ENCODE measurements around the gene UBAC1. TPM values are rescaled to one million over a fixed set of nuclear protein-coding genes. Genes with fewer than 3 reads are reported as not detected.

The UBAC1 gene, protein sequence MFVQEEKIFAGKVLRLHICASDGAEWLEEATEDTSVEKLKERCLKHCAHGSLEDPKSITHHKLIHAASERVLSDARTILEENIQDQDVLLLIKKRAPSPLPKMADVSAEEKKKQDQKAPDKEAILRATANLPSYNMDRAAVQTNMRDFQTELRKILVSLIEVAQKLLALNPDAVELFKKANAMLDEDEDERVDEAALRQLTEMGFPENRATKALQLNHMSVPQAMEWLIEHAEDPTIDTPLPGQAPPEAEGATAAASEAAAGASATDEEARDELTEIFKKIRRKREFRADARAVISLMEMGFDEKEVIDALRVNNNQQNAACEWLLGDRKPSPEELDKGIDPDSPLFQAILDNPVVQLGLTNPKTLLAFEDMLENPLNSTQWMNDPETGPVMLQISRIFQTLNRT
- total RNA-seq = 37.9 and 39.8 TPM in 2 replicates

GRCh38 chr9:135961277-135961715 lies at the start of gene UBAC1:
Gene UBAC1, minus strand, starts transcription at chr9:135961373. Its CDS starts 211 bp downstream, at chr9:135961162.
- intact Hi-C loops (cut with micrococcal nuclease) = loop anchor here (1.0 kb wide), 4 partner anchors 54 to 284 kb away; partner anchors contain the start of genes CAMSAP1, QSOX2 and TMEM250

DNA sequence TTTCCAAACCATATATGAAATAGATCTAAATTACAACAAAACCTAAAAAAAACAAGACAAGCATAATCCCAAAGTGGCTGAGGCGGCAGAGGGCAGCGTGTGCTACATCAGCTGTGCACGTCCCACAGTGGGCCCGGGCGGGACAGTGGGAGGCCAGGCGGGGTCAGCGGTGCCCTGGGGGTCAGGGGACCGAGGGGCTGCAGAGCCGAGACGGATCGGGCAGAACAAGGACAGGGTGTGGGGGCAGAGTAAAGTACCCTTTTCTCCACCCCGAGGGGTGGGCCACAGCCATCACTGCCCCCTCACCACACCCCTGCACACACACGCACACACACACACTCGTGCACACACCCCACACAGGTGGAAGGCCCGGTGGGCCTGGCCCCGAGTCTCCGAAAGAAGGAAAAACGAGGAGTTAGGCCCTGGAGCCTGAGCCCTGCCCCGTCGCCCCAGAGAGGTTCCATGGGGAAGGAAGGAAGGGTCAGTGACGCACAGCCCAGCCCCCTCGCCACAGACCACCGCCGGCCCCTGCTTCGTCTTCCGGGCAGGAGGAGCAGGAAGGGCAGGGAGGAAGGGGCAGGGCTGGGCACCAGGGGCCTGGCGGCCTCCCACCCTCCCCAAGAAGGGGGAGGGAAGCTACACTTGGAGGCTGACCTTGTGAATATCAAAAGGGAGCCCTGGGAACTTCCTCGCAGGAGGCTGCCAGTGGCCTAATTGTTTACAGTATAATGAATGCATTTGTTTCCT lies 49.6 kb upstream of the UBAC1 start:
- intact Hi-C loops (cut with micrococcal nuclease) = no loop called here

- intact Hi-C loops (cut with micrococcal nuclease) = no loop called here
Observed at GRCh38 chr9:136010176-136010575, 49.0 kb upstream of the UBAC1 start.

DNA sequence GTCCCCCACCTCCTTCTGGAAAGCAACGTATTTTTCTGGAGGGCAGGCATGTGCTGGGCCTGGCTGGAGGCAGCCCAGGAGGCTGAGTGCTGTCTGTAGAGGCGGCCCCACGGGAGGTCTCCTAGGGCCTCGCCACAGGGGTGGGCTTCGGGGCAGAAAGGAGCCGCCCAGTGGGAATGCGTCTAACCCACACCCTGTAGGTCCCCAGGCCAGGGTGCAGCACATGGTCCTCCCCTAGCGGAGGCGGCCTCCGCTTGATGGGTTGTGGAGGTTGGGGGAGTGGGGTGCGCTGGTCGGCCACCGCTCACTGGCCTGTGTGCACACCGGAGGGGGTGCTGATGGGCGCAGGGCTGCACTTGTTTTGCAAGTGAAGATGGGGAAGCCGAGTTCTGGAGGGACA lies 48.3 kb upstream of the UBAC1 start:
- intact Hi-C loops (cut with micrococcal nuclease) = no loop called here

DNA sequence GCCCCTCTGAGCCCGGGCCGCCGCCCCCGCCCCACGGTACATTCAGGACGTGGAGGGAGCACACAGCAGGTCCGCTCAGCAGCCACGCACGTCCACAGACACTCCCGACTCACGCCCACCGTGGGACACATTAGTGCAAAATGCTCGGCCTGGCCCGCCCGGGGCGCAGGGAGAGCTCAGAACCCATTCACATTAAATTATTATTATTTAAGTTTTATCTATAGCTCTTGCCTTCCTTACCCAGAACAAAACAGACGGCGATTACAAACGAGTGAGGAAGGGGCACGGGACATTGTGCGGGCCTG lies 47.5 kb upstream of the UBAC1 start:
- intact Hi-C loops (cut with micrococcal nuclease) = no loop called here

DNA sequence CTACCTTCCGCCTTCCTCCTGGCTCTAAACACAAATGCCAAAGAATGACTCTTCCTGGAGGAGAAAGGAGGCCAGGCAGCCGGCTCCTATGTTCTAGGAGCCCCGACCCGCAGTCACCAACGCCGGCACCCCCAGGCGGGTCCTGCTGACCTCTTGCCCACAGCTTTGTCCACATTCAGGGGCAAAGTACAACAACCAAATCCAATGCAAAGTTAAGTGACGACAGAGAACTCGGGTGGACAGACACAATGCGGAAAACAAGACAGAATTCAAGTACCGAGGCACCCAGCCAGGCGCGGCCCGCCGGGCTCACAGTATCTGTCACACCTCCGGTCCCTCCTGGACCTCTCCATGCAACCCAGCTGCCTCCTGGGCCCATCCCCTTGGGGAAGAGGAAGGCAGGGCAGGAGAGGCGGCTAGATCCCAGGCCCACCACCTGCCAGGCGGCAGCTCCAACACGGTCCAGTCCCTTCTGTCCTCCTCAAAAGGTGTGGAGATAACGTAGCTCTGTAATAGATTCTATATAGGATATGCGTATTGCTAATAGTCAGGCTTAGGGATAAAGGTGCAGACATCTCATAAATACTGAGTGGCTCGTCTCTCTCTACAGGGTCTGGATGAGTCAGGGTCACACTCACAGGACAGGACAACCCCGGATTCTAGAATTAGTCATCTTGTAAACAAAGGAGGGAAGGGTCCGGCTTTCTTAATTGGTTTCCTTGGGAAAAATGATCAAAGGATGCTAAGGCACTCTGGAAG lies 46.9 kb upstream of the UBAC1 start:
- intact Hi-C loops (cut with micrococcal nuclease) = no loop called here

DNA sequence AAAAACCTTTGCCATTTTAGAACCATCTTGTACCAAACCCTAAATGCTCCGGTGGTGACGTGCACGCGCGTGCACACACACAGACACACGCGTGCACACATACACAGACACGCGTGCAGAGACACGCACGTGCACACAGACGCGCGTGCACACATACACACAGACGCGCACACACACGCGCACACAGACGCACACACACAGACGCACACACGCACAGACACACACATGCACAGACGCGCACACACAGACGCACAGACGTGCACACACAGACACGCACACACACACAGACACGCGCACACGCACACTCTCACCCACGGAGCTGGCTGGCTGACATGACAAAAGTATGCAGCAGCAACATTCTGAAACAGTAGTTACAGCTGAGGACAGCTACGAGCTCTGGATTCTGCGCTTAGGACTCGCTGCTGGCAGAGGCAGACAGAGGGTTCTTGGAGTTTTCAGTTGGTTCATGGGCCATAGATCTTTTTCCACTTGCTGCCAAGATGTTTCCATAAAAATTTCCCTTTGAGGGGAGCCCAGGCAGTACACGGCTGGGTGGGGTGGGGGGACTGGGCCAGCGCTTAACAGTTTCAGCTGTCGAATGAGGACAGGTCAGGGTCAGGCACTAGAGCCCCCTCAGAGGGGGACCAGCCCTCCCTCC lies 46.2 kb upstream of the UBAC1 start:
- intact Hi-C loops (cut with micrococcal nuclease) = no loop called here

- intact Hi-C loops (cut with micrococcal nuclease) = no loop called here
Observed at GRCh38 chr9:136006169-136006568, 45.0 kb upstream of the UBAC1 start.

DNA sequence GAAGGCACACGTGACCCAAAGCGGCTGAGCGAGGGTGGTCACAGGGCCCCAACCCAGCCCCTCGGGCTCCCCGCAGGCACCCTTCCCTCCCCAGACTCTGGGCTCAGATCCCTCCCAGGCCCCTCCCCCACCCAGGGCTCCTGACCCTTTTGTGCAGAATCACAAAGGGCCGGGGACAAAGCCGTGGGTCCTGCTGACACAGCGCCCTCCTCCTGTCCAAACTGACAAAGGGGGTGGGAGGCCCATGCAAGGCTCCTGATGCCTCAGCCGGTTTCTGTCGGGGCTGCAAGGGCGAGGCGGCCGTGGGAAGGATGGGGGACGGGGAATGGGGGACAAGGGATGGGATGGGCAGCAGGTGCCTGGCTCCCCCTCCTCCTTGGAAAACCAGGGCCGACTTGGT lies 43.5 kb upstream of the UBAC1 start:
- intact Hi-C loops (cut with micrococcal nuclease) = no loop called here

- intact Hi-C loops (cut with micrococcal nuclease) = no loop called here
Observed at GRCh38 chr9:136004219-136004618, 43.0 kb upstream of the UBAC1 start.

- intact Hi-C loops (cut with micrococcal nuclease) = no loop called here
Observed at GRCh38 chr9:136003411-136004218, 42.4 kb upstream of the UBAC1 start.

GRCh38 chr9:136002881-136003280 lies 41.7 kb upstream of the UBAC1 start:
- intact Hi-C loops (cut with micrococcal nuclease) = no loop called here

DNA sequence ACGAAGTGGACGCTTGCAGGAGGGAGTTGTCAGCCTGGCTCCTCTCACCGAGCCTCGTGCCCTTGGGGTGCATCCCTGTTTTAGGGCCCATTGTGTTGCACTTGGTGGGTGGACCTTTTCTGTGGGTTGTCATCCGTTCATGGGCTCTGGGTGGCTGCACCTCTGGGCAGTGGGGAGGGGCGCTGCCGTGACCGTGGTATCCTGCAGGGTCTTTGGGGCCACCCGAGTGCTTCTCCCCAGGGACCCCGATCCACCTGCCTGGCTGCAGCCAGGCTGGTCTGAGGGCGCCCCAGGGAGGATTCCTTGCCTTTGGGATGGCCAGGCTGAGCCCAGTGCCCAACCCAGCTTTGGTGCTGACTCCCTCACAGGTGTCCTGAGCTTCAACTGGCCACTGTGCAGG lies 41.0 kb upstream of the UBAC1 start:
- intact Hi-C loops (cut with micrococcal nuclease) = no loop called here

DNA sequence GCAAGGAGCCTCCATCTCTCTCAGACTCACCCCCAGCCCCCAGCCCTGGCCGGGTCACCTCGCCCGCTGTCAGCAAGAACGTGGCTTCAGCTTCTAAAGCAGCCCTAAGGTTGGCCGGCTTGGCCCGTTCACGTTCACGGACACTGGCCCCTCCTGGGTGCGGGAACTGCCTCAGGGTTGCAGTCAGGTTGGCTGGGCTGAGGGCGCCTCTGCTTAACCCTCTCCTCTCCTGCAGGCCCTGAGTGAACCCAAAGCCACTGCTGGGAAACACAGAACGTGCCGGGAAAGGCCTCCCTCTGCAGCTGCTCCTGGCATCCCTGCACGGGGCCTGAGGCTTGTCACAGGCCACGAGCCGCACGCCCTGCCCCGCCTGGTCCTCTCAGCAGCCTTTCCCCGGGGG lies 40.1 kb upstream of the UBAC1 start:
- intact Hi-C loops (cut with micrococcal nuclease) = no loop called here

DNA sequence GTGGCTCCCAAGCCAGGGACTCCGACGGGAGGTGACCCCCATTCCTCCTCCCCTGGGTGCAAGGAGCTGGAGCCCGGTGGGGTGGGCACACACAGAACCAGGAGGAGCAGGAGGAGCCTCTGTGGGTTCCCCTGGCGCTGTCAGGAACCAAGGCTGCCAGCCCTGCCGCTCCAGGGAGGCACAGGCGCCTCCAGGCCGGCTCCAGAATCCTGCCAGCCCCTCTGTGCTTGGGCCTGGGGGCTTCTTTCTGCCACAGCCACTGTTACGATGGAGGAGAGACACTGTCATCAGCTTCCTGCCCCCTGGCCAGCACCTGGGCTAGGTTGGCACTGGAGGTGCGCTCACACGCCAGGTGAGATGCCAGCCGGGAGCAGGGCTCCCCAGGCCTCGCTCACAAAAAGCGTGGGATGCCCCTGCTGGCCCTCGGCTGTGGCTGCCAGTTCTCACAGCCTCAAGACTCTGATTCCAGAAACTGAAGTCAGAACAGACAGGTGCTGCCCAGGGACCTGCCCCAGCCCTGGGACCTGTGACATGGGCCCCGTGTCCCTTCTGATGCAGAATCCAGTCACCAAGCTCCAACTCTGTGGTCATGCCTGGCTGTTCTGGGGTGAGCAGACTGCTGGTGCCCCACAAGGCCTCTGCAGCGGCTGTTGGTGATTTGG lies 37.4 kb upstream of the UBAC1 start:
- intact Hi-C loops (cut with micrococcal nuclease) = no loop called here

DNA sequence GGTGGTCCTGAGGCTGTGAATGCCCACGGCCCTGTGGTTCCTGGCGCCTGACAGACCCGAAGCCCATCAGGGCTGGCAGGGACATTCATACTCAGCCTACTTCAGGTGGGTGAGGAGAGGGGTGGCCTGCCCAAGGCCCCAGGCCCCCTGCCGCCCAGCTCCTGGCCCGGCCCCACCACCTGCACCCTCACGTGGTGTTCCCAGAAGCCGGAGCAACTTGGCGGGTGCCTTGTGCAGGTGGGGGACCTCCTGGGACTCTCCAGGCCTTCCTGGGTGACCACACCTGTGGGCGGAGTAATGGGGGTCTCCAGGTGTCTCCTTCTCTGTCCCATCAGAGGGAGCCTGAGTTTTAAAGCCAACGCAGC lies 36.8 kb upstream of the UBAC1 start:
- intact Hi-C loops (cut with micrococcal nuclease) = no loop called here

DNA sequence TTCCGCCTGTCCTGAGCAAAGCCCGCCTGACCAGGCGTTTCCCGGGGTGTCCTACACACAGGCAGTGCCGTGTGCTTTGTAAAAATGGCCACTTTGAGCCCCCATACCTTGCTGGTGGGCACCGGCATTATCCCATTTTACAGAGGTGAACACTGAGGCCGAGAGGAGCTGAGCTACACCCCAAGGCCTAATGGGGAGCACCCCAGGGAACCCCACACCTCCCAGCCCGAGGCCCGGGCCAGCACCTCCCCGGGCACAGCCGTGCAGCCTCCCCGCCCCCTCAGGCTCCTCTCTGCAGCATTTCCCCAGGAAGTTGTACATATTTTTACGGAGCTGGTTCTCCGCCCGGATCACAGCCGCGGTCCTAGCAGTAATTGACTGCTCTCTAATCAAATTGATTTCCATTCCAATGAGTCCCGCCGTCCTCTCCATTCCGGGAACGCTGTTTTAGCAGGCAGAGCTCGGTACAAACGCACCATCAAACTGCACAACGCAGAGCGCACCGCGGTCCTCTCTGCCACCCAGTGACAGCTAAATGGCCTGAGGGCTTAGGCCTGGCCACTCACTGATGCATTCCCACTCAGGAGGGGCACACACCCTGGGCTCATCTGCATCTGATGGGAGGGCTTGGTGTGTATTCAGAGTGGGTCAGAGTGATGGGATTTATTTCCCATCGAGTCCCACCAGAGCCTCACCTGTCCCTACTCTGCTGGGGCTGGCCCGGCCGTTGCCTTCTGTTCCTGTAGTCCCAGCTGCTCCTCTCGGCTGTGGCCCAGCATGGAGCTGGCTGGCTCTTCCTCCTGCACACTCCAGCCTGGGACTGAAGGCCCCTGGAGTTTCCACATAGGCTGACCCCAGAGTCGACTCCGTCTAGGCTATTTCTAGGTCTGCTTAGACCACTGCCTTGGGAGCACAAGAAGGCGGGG lies 36.2 kb upstream of the UBAC1 start:
- intact Hi-C loops (cut with micrococcal nuclease) = no loop called here

DNA sequence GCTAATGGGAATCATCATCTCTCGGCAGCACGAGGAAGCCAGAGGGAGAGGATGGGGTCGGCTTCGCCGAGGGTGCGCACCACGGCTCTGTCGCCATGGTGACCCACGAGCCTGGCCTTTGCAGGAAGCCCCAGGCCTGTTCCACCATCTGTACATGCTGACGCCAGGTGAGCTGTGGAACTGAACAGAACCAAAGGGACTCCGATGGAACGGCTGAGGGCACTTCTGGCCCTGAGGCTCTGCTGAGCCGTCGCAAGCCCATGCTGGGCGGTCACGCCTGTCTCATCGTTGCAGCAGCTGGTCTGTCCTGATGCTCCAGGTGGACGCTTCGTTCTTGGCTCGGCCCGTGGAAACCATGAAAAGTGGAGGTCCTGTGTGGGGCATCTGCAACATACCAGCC lies 34.6 kb upstream of the UBAC1 start:
- intact Hi-C loops (cut with micrococcal nuclease) = no loop called here
